Mammary epithelial cell (primary cell): ENCODE data around the gene IGLON5.

ENCODE experiments used
- CTCF ChIP-seq, 2 donors: IDR thresholded peaks in 1 of 2; conservative IDR thresholded peaks in 1 of 2; 2 replicates each; pipeline ENCODE4 v1.5.1; 2011 to 2012; ENCODE audit warnings: inconsistent platforms in 2 of 2, low read length in 2 of 2, mild to moderate bottlenecking in 2 of 2, control low read depth in 1 of 2, low read depth in 1 of 2; ENCODE audit not compliant: insufficient read depth in 1 of 2; ENCODE audit errors: extremely low read depth in 1 of 2
- EZH2 ChIP-seq: IDR thresholded peaks from 2 replicates; pipeline ENCODE4 v1.6.1; 2012; ENCODE audit warnings: low read length, inconsistent platforms, borderline replicate concordance

- TF ChIP-seq CTCF (conservative IDR thresholded peaks at IDR 0.05 in 1 of 2, IDR thresholded peaks at IDR 0.05 in 1 of 2; ENCODE audit: extremely low read depth in 1 of 2, insufficient read depth in 1 of 2, low read depth in 1 of 2, low read length in 2 of 2) (no peak), EZH2 (no peak)
These were observed 39.1 kb upstream of the IGLON5 start for GRCh38 chr19:51272183-51272810.
